ENCODE measurements around the gene GIT1. TPM values are rescaled to one million over a fixed set of nuclear protein-coding genes. Genes with fewer than 3 reads are reported as not detected.

The GIT1 gene
- total RNA-seq, 3 donors from 2014 or later: 28.6 to 41.0 (median 37.2) TPM

DNA sequence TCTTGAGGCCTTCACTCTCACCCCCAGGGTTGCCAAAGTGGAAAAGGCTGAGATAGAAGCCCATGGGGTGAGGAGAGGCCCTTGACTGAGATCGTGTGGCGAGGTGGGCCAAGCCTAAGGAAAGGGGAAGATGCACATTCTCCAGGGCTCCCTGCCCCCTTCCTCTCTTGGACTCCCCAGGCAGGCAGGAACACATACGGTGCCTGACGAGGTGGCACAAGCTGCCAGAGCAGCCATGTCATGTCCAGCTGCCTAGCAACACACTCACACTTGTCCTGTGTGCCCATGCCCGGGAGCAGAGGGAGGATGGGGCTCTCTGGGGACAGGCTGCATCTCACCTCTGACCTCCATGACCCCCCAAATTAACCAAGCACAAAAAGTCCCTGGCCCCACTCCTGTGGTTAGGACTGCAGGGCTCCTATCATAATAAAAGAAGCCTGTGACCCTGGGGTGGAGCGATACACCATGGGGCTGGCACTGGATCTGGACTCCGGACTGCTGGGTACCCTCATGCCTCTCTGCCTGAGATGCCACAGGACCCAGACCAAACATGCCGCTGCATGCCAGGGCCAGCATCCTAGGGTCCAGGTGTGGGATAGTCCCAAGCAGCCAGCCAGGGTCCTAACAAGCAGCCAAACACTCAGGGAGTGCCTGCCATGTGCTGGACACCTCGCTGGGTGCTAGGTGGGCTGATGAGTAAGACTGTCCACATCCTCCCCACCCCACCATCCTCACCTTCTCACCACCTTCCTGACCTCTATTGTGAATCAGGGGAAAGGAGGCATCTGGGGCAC, 2.6 kb downstream of the GIT1 start:
- Histone ChIP-seq H3K36me3 (ENCODE audit: low read depth) (no peaks in the 10 kb centered on the region), H3K4me1 (ENCODE audit: low read depth) (peaks cover 32% of the 10 kb centered on the region), H3K4me3 (no peak overlapping the region), H3K9me3 (no peaks in the 10 kb centered on the region)
- TF ChIP-seq, protein P1, sequence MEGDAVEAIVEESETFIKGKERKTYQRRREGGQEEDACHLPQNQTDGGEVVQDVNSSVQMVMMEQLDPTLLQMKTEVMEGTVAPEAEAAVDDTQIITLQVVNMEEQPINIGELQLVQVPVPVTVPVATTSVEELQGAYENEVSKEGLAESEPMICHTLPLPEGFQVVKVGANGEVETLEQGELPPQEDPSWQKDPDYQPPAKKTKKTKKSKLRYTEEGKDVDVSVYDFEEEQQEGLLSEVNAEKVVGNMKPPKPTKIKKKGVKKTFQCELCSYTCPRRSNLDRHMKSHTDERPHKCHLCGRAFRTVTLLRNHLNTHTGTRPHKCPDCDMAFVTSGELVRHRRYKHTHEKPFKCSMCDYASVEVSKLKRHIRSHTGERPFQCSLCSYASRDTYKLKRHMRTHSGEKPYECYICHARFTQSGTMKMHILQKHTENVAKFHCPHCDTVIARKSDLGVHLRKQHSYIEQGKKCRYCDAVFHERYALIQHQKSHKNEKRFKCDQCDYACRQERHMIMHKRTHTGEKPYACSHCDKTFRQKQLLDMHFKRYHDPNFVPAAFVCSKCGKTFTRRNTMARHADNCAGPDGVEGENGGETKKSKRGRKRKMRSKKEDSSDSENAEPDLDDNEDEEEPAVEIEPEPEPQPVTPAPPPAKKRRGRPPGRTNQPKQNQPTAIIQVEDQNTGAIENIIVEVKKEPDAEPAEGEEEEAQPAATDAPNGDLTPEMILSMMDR (IDR thresholded peaks at IDR 0.05): no peak
- intact Hi-C loops (cut with DNase I, micrococcal nuclease): no loop called here
- ATAC-seq: no peak
- peak in 1 of 3 donors; percentile 28 for DNase-seq

DNA sequence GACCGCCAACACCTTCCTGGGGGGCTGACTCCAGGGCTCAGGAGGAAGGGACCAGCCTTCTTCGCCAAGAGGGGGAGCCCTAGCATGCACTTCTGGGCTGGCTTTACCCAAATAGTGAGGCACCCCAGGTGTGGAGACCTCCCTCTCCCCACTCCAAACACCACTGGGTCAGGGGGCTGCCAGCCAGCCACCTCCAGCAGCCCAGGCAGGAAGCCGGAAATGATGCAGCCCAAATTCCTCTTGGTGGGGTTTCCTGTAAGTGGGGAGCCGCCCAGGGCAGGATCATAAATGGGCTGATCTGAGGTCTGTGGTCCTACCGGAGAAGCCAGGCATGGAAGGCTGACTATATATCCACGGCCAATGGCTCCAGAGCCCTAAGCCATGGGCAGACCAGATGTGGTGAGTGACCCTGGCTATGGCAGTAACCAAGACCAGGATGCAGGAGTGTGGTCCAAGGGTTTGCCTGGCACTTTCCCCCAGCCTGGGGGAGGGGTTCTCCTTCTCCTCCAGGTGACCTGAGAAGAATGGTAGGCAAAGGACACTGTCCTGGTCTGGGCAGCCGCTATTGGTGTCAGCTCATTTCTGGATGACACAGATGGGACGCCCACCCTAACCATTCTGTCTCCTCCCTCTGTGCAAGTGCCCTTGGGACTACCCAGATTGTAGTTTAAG, 4.2 kb downstream of the GIT1 start:
- H3K4me1 ChIP-seq (ENCODE audit: low read depth): peaks cover 15% of the 10 kb centered on the region
- intact Hi-C loops (cut with DNase I, micrococcal nuclease): no loop called here
- H3K9me3 ChIP-seq: no peaks in the 10 kb centered on the region
- DNase-seq (peak in 1 of 3 donors; percentile 31), ATAC-seq (no peak)
- no peak overlapping the region for H3K4me3 ChIP-seq
- TF ChIP-seq, protein P1 (IDR thresholded peaks at IDR 0.05): no peak
- no peaks in the 10 kb centered on the region for H3K36me3 ChIP-seq (ENCODE audit: low read depth)

DNA sequence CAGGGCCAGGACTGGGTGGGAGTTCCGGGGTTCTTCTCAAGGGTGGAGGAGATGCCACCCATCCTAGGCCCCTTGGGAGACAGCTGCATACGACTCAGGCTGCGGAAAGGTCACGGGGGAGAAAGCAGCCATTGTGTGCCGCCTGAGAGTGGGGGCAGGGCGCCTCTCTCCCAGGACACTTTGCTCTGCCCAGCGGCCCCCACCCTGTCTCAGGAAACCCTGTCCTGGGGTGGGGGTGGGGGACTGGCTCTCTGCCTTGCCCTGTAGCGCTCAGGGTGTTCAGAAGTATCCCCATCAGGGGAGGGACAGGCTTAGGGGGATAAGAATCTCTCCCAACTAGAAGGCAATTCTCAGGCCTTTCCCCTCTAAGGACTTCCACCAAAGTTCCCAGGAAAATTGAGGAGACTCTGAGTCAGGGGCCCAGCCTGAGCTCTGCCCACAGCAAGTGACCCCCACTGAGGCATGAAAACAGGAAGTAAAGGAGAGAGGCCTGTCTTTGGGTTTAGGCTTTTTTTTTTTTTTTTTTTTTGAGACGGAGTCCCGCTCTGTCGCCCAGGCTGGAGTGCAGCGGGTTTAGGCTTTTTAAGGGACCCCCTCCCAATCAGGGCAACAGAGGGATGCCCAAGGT, 4.9 kb downstream of the GIT1 start:
- DNase-seq (peak in 2 of 3 donors; percentile 36 to 46), ATAC-seq (no peak)
- intact Hi-C loops (cut with DNase I, micrococcal nuclease): no loop called here

DNA sequence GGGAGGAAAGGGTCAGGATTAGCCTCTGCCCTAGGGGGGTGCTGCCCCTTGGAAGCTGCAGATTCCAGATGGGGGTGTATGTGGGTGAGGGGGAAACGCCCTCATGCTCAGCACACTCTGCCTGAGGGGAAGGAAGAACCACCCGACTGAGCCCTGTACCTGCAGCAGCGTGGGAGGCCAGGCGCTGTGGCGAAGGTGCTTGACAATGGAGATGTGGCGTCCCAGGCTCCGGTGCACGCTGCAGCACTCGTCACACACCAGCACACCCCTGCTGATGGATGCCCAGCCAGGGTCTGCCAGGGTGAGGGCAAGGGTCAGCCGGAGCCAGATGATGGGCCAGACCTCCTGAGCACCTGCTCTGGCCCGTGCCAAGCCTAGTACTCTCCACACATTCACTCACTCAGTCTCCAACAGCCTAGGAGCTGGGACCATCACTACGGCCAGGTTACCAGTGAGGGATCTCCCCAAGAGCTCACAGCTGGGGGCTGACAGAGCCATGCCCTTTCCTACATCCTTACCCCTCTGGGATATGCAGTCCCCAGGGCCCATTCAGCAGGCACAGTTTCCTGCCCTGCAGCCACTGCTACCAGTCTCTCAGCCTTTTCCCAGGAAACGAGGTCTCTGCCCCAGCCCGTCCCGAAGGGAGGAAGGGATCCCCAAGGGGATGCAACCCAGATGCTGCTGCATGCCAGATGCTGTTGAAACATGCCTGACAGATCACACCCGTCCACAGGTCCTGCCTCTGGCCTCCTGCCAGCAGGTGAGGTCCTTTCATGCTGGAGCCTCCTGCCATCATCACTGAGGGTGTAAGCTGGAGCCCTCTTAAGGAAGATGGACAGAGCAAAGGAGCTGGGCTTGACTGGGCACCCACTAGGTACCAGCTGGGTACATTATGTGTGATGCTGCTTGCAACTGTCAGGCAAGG, 5.9 kb downstream of the GIT1 start:
- Histone ChIP-seq H3K9me3 (no peaks in the 10 kb centered on the region), H3K4me3 (no peak overlapping the region), H3K4me1 (ENCODE audit: low read depth) (peaks cover 11% of the 10 kb centered on the region), H3K36me3 (ENCODE audit: low read depth) (no peaks in the 10 kb centered on the region)
- DNase-seq (peak in 2 of 3 donors; percentile 30 to 50), ATAC-seq (no peak)
- TF ChIP-seq, protein P1 (IDR thresholded peaks at IDR 0.05): no peak
- intact Hi-C loops (cut with DNase I, micrococcal nuclease): no loop called here

More for the DNA sequence above, 4.9 kb downstream of the GIT1 start:
- Histone ChIP-seq H3K9me3 (no peaks in the 10 kb centered on the region), H3K4me3 (no peak overlapping the region), H3K4me1 (ENCODE audit: low read depth) (peaks cover 11% of the 10 kb centered on the region), H3K36me3 (ENCODE audit: low read depth) (no peaks in the 10 kb centered on the region)
- TF ChIP-seq, protein P1 (IDR thresholded peaks at IDR 0.05): no peak

DNA sequence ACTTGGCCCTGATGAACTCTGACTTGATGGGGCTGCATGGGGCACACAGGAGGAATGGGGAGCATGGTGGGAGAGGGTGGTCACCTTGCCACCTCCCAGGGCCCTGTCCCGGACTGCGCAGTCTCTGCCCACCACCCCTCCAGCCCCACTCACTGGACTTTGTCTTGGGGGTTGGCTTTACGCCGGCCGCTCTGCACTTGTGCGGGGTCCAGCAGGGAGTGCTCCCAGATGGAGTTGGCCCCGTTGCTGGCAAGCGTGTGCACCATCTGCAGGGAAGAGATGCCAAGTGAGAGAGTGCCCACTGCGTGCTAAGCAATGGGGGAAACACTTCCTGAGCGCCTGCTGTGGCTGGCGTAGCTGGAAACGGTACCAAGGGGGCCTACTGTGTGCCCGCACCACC, 6.7 kb downstream of the GIT1 start:
- H3K4me1 ChIP-seq (ENCODE audit: low read depth): peaks cover 4% of the 10 kb centered on the region
- H3K4me3 ChIP-seq: no peak overlapping the region

More for the DNA sequence above, 6.7 kb downstream of the GIT1 start:
- intact Hi-C loops (cut with DNase I, micrococcal nuclease): no loop called here
- DNase-seq (peak in 2 of 3 donors; percentile 18 to 37), ATAC-seq (no peak)
- no peaks in the 10 kb centered on the region for H3K9me3 ChIP-seq
- H3K36me3 ChIP-seq (ENCODE audit: low read depth): no peaks in the 10 kb centered on the region
- TF ChIP-seq, protein P1 (IDR thresholded peaks at IDR 0.05): no peak
